AG09309 (cell line): ENCODE results near the gene RBKS.

Source experiments
- DNase-seq: peaks from one replicate; pipeline ENCODE4 v3.0.0-alpha.2; 2010; ENCODE audit warnings: low read depth
- H3K4me3 ChIP-seq: 2 replicates; pipeline ENCODE4 v1.5.1; 2011; ENCODE audit warnings: mild to moderate bottlenecking, low read depth, low read length, moderate library complexity; ENCODE audit not compliant: control insufficient read depth
- CTCF ChIP-seq: IDR thresholded peaks from 2 replicates; pipeline ENCODE4 v1.5.1; 2011; ENCODE audit warnings: mild to moderate bottlenecking, low read depth, low read length, inconsistent platforms; ENCODE audit not compliant: insufficient read depth, control insufficient read depth; ENCODE audit errors: missing control alignments

The RBKS gene

GRCh38 chr2:27907547-27907946 is 17.4 kb upstream of the RBKS start:
- DNase-seq = no peak
- TF ChIP-seq CTCF = no peak
- no peak overlapping the region for H3K4me3 ChIP-seq

GRCh38 chr2:27906074-27906473 is 15.9 kb upstream of the RBKS start:
- TF ChIP-seq CTCF = no peak
- DNase-seq = no peak

GRCh38 chr2:27904405-27904665 is 14.1 kb upstream of the RBKS start:
- no peak overlapping the region for H3K4me3 ChIP-seq
- no peak for DNase-seq
- TF ChIP-seq CTCF = no peak

More at GRCh38 chr2:27906074-27906473, 15.9 kb upstream of the RBKS start:
- H3K4me3 ChIP-seq = no peak overlapping the region

- TF ChIP-seq CTCF = no peak
- DNase-seq = no peak
- H3K4me3 ChIP-seq = no peak overlapping the region
Measured at GRCh38 chr2:27903649-27904404, 13.6 kb upstream of the RBKS start.

GRCh38 chr2:27903018-27903417 is 12.8 kb upstream of the RBKS start:
- no peak for TF ChIP-seq CTCF
- H3K4me3 ChIP-seq = no peak overlapping the region
- DNase-seq = no peak

- H3K4me3 ChIP-seq = no peak overlapping the region
- no peak for TF ChIP-seq CTCF
- DNase-seq = no peak
Measured at GRCh38 chr2:27902098-27902497, 11.9 kb upstream of the RBKS start.

GRCh38 chr2:27901234-27901633 is 11.0 kb upstream of the RBKS start:
- H3K4me3 ChIP-seq = no peak overlapping the region
- DNase-seq = no peak
- no peak for TF ChIP-seq CTCF
